HS-27A (cell line): ENCODE results near the gene CACHD1.

ENCODE experiments used
- DNase-seq: peaks from one replicate; pipeline ENCODE4 v3.0.0-alpha.2; 2012; ENCODE audit warnings: low read depth, missing footprints

The CACHD1 gene

DNA sequence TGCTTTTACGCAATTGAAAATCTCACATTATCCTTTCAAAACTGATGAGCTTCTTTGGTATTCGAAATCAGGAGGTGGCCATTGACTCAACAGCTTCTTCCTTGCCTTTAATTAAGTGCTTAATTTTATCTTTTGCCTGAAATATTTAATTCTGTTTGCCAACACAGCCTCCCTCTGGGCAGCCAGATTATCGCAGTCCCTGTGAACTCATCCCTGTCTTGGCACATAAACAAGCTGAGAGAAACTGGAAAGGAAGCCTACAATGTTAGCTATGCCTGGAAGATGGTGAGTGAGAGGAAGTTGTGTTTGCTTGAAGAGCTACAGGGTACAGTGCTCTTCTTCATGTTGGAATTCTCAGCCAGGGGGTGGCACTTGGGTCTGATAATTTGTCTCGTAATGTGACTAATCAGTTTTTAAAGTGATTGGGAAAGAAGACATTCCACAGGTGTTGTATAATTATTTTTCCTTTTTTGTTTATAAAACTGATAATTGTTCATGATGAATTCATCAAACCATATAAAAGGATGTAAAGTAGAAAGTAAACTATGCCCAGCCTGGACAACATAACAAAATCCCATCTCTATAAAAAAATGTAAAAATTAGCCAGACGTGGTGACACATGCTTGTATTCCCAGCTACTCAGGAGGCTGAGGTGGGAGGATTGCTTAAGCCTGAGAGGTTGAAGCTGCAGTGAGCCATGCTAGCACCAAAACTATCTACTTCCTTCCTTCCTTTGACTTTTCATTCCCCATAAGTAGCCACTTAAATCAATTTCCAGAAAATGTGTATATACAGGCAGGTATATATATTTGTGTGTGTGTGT lies 184.8 kb downstream of the CACHD1 start:
- DNase-seq, result no peak

DNA sequence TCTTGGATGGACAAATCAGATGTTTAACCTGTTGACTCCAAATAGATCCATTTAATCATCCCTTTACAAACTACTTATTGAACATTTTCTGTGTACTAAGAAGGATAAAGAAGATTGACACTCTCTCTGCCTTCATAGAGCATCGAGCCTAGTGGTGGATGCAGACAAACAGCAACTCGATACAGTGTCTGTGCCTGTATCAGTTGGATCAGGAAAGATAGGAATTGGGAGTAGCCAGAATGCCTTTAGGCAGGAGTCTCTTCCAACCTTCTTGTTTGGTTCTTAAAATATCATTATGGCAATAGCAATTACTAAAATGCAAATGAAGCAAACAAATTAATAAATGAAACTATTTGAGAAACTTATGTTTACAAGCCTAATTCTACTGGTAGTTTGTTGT lies 185.9 kb downstream of the CACHD1 start:
- no peak for DNase-seq

DNA sequence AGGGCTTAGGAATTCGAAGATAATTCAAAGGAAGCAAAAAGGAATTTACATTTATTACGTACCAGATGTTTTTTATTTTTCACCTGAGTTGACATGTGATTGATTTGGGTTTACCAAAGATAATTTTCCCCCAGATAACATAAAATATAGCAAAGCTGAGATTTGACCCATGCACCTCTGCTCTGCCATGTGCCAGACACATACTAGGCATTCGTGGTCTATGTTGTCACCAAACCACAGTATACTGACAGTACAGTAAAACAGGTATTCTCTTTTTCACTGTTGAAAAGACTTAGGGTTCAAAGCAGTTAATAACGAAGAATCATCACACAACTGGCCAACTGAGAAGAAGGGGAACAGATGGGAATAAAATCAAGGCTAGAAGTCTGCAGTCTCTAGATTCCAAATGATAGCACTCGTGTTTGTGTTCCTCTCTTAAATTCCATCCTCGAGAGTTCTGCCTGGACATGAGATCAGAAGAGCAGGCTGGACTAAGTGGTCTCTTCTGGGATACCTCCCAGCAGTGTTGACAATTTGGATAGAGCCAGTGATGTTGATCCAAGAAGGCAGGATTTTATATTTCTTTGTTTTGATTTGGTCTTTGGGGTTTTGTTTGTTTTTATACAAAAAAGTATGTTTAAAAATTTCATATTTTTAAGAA lies 189.7 kb downstream of the CACHD1 start:
- no peak for DNase-seq

DNA sequence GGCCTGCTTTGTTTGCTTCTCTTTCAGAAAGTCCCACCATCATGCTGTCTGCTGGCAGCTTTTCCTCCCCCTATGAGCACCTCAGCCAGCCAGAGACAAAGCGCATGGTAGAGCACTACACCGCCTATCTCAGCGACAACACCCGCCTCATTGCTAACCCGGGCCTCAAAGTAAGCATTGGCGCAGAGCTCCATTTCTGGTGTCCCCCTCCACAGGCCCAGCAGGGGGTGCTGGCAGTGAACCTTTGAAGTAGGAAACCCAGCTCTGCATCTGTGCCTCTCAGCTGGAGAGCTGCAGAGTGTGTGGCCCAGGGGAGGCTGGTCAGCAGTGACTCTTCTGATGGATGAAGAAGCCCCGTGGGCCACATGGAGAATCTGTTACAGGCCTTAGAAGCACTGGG lies 193.7 kb downstream of the CACHD1 start:
- no peak for DNase-seq

DNA sequence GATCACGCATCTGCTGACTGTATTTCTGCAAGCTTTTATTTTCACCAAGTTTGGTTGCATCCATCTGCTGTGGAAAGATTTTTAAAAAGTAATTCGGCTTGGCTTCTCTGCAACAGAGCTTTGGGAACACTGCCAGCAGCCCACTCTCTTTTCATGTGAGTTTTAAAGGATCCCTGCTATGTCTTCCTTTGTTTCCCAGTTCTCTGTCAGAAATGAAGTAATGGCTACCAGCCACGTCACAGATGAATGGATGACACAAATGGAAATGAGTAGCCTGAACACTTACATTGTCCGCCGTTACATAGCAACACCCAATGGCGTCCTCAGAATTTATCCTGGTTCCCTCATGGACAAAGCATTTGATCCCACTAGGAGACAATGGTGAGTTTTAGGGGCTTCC lies 194.4 kb downstream of the CACHD1 start:
- no peak for DNase-seq

DNA sequence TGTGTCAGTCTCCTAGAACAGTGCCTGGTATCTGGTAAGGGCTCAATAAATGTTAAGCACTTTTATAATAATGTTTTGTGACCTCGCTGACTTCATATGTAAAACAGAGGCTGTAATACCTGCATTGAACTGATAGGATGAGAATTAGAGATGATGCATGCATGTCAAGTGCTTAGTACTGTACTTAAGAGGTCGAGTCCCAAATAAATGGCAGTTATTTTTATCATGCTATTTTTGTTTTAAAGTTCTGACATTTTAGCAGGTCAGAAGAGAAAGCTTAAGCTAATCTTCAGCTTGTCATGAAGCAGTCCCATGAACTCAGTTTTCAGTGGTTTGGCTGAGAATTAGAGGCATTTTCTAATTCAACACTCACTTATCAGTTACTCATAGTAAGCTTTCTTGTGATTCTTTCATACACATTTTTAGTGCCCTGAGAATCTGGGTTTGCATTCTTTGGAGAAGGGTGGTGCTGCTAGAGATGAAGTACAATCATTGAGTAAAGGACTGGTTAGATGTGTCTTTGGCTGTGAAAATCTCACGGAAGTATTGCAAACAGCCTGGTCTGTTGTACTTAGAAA lies 199.3 kb downstream of the CACHD1 start:
- no peak for DNase-seq

DNA sequence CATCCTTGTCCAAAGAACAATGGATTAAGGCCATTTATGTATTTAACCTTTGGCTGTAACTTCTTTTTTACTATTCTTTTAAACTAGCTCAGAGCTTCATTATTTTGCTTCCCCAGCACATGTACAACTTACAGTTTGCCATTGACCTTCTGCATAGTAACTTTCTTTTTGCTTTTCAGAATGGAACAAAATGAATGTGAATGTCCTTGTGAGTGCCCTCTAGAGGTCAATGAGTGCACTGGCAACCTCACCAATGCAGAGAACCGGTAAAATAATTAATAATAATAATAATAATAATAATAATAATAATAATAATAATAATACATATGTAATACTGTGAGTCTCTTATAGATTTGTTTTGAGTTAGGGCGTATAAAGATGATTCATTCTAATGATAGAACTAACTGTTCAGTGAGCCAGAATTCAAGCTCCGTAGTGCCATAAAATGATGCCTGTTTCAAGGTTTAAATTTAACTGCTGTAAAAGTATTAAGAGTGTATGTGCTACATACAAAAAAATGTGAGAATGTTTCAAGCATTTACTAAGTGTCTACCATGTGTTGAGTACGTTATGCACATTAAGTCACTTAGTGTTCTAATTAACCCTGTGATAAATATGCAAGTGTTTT lies 205.9 kb downstream of the CACHD1 start:
- DNase-seq, result no peak

DNA sequence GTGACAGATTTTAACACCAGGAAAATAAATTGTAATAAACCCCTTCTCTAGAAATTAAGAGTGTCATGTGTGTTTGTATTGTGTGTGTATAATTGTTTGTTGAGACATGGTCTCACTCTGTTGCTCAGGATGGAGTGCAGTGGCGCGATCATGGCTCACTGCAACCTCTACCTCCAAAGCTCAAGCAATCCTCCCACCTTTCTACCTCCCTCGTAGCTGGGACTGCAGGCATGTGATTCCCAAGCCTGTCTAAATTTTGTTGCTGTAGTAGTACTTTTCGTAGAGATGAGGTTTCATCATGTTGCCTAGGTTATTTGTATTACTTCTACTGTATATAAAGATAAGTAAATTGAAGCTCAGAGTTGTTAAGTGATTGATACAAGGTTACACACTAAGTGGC lies 206.5 kb downstream of the CACHD1 start:
- no peak for DNase-seq

DNA sequence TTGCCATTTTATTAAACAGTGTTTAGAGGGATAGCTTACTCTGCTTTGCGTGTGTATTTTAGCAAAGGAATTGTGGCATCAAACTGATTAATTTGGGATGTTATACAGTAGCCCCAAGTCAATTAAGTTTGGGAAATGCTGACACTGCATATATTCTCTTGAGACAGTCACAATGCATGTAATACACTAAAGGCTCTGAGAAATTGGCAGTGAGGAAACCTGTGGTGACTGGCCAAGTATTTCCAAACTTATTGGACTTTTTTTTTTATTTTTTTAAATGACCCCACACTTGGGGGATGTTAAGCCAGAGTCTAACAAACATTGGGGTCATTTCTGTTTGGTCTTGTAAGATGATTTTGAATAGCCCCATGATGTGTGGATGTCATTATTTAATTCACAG lies 207.6 kb downstream of the CACHD1 start:
- no peak for DNase-seq

DNA sequence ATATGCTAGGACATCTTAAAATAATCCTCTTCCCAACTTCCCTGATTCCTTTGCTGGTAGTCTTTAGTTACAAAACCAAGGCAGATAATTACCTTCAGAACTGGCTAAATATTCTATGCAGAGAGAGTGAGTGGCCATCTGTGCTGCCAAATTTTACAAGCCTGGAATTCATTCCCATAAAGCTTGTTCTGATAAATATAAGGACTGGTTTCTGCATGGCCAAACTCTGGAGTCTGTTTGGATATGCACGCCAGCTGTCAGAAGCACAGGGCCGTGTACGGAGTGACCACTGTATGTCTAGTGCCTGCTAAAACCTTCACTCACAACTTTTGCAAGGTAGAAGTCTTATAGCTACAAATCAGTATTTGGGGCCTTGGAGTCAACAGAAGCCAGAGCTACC lies 208.4 kb downstream of the CACHD1 start:
- DNase-seq, result no peak

DNA sequence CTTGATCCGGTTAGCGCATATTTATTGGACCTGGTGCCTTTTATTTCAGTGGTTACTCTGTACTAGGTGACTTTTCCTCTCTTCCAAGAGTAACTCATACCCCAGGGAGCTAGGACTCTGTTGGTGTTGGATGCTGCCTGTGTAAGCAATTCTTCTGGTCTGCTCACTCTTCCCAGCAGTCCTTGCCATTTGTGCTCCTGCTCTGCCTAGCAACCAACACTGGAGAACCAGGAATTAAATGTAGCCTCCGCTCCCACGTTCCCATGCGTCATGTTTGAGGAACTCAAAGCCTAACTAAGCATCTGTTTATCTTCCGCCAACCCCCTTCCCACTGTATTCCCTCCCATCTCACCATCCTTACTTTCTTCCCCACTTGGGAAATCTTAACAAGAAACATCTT lies 209.2 kb downstream of the CACHD1 start:
- DNase-seq, result no peak

DNA sequence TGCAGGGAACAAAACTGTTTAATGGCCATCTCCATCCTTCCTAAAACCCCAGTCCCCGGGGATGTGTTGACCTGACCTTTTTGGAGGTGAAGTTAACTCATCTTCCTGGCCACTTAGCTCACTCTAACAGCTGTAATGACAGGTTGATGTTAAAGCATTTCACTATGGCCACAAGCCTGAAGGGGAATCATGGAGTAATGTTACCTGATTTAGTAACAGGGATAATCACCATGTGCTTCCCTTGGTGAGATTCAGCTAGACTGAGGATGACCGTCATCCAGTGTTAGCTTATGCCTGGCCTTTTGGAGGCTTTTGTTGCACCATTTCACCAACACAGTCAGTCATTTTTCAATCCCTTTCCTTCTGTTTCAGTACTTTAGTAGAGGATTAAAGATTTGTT lies 210.7 kb downstream of the CACHD1 start:
- no peak for DNase-seq

DNA sequence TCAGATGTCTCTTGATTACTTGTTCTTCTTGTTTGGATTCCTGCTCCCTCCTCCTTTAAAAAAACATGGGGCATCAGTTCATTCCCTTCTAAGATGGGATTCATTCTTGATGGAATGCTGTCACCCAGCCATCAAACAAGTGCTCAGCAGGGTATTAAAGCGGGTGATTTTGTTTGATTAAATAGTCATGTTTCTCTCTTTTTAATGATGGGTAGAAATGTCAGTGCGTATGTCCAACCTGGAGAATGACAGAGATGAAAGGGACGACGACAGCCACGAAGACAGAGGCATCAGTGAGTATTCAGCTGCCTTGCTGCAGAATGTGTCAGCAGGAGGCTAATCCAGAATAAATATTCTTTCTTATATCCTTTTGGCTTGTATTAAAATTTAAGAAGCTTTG lies 211.1 kb downstream of the CACHD1 start:
- DNase-seq, result no peak

DNA sequence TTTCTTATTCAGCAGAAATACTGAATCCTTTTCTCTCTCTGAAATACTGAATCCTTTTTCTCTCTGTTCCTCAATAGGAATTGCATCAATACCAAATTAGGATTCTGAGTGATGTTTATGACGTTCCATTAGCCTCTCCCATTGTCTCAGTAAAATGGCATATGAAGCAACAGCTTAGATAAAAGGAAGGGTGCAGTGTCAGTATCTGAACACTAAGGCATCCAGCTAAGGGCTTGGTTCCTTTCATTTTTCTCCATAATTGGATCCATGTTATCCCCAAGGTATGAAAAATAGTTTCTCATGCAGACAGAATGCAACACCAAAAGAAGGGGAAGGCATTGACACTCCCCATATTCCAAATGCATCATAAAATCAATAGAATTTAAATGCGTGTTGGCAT lies 213.5 kb downstream of the CACHD1 start:
- DNase-seq, result no peak

DNA sequence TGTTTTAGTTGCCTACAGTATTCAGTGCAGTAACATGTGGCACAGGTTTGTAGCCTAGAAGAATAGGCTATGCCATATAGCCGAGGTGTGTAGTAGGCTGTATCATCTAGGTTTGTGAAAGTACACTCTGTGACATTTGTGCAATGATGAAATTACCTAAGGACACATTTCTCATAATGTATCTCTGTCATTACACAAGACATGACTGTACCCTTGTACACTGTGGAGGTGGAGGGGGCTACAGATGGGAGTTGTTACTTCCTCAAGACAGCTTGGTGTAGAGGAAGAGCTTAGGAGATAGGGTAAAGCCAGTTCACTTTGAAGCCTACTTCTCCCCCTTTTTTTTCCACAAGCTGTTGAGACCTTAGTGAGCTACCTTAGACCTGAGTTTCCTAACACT lies 215.3 kb downstream of the CACHD1 start:
- DNase-seq, result no peak

DNA sequence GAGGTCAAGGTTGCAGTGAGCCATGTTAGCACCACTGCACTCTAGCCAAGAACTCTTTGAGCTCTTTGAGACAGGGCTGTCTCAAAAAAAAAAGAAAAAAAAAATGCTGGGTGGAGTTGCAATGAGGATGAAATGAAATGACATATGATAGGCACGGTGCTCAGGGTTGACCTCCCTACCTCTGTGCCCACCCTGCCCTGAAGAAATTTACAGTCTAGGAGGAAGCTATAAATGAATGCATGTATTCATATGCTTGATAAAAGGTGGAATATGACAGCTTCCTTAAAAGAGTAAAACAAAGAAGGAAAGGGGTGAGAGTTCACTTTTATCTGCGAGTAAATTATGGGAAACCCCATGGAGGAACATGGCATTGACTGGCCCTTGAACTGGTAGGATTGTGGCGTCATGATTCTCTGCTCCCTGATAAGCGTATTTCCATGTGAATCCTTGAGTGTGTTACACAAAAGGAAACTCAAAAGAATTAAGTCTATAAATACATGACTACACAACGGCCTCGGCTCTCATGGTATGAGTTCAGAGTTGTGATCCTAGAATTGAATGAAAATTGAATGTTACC lies 215.9 kb downstream of the CACHD1 start:
- DNase-seq, result no peak

DNA sequence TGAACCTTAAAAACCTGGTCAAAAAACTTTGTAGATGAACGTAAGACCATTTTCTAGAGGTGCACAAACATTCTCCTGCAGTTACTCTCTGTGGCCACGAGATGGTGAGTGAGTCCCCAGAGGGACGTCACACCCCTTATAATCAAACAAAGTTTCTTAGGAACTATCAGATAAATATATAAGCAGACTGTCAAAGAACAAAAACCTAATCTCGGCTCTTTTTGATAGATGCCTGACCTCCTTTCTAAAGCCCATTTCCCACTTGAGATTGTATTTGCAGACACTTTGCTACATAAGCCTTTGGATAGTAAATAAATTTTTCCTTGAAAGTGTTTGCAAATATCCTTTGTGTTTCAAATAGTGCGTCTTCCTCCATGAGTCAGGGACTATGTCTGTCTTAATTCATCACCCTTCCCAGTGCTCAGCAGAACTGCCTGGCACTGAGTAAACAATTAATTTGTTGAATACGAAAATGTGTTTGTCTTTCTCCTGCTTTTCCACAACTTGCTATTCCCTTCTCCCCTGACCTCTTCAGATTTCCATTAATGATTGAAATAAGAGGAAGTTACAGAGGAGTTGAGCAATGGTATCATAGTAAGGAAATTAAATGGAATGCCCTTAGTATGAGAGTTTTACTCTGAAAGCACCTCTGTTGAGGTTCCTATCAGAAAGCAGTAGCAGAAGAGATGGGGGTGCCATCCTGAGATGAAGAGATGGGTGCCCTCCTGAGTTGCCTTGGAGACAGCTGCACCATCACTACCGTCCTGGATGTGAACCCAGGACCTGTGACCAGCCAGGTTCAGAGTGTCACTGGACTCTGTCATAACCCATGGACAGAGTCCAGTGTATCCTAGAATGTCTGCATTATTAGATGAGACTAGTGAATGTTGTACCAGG lies 217.1 kb downstream of the CACHD1 start:
- DNase-seq, result peak; percentile 14

DNA sequence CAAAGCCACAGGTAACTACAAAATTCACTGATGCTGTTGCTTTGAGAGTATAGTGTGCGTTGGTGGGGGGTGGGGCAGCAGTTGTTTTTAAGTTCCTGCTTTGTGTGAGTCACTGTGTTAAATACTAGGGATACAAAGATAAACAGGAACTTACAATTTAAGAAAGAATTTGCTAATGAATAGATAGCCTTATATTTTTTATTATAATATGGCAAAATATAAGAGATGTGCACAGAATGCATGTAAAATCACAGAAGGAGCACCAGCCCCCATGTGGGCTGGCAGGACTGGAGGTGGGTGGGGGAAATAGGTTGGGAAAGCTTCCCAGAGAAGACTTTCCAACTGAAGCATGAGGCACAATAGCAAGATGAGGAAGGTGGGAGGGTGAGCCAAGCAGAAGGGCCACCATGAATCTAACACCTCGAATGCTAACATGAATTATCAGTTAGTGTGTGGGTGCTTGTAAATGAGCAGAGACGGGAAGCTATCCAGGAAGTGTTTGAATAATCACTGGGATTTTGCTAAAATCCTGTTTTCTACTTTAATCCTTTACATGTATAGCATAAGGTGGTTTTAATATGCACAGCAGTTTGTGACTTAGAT lies 217.9 kb downstream of the CACHD1 start:
- no peak for DNase-seq

DNA sequence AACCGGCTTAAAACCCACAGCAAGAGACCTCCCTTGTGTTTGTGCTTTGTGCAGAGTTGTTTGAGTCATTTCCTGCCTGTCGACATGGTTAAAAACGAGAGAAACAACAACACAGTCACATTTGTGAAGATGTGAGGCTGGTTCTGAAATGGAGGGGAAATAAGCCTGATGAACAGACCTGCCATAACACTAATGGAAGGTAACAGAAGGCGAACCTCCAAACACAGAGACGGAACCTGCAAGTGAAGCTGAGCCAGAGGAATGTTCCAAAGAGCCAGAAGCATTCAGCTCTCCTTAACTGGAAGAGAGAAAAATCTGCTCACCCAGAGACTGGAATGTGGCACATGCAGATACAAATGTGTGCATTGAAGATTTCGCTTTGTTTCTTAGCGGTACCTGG lies 221.7 kb downstream of the CACHD1 start:
- DNase-seq, result no peak

DNA sequence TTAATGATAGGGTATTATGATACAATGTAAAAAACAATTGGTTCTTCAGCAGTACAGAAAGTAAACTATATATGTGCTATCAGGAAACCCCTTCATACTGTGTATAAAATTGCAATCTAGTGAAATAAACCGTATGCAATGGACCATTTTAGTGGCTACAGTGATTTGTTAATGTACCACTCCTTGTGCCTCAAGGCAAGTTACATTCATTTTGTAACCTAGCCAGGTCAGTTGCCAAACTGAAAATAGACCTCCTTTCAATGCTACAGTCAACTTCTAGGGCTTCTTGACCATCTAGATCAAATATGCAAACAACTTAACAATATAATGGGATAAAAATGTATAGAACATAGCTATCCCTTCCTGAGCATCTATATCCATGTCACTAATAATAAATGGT lies 223.0 kb downstream of the CACHD1 start:
- no peak for DNase-seq

DNA sequence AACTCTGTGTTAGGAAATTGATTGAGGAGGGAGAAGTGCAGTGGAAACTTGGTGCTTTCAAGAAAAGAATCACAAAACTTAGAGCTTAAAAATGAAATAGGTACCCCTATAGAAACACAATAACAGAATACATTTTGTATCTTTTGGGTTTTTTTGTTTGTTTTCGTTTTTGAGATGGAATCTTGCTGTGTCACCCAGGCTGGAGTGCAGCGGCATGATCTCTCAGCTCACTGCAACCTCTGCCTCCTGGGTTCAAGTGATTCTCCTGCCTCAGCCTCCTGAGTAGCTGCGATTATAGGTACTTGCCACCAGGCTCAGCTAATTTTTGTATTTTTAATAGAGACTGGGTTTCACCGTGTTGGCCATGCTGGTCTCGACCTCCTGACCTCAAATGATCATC lies 223.5 kb downstream of the CACHD1 start:
- no peak for DNase-seq
